NCI-H748 treated with DMSO at 0.1 percent for 48 hours (cell line): Measurements from ENCODE around the gene SLC22A14.
"Not testable (repeated sequence)": the region's sequence is repeated elsewhere in the genome, so short reads cannot be mapped to it uniquely, and the experiment has no call there.

ENCODE experiments used
- DNase-seq: peaks from one replicate; lab custom pipeline; 2025; lab: John Stamatoyannopoulos, UW

SLC22A14 gene

DNA sequence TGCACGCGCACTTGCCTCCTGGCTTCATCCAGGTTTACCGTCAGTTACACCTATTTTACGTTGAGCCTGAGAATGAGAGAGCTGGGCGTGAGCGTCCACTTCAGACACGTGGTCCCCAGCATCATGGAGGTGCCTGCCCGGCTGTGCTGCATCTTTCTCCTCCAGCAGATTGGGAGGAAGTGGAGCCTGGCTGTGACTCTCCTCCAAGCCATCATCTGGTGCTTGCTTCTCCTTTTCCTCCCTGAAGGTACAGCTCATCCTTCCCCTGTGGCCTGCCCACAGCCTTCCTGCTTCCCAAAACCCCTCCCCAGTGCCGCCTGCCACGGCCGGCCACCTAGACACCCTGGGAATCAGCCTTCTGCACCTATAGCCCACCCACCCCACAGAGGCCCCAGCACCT lies 31.6 kb downstream of the SLC22A14 start:
- no peak for DNase-seq

GRCh38 chr3:38314112-38314763 lies 32.1 kb downstream of the SLC22A14 start:
- DNase-seq: no peak

GRCh38 chr3:38314764-38315487 lies 32.8 kb downstream of the SLC22A14 start:
- DNase-seq: no peak

DNA sequence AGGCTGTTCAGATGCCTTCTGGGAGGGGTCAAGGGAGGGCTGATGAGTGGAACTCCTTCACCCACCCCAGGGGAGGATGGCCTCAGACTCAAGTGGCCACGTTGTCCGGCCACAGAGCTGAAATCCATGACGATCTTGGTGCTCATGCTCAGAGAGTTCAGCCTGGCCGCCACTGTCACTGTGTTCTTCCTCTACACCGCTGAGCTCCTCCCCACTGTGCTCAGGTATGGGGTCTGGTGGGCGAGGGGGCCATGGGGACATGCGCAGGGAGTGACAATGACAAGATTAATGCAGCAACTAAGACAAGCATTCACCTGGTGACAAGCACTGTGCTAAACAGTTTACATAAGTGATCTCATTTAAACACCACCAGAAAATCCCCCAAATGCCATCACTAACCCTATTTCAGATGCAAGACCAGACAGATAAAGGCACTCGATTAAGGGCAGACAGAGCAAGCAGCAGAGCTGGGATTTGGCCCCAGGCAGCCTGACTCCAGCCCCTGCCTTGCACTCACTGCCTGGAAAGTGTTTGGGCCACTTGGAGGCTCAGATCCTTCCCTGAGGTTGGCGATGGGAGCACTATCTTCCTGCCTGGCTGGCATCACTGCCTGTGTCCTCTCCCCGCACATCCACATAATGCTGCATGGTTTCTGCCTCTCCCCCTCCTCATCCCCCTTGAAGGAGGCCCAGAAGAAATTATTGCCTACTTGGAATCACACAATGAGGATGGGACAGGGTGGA lies 33.6 kb downstream of the SLC22A14 start:
- no peak for DNase-seq

GRCh38 chr3:38316356-38317191 lies 34.5 kb downstream of the SLC22A14 start:
- DNase-seq: no peak

- DNase-seq: no peak
Observed at GRCh38 chr3:38317192-38317759, 35.2 kb downstream of the SLC22A14 start.

DNA sequence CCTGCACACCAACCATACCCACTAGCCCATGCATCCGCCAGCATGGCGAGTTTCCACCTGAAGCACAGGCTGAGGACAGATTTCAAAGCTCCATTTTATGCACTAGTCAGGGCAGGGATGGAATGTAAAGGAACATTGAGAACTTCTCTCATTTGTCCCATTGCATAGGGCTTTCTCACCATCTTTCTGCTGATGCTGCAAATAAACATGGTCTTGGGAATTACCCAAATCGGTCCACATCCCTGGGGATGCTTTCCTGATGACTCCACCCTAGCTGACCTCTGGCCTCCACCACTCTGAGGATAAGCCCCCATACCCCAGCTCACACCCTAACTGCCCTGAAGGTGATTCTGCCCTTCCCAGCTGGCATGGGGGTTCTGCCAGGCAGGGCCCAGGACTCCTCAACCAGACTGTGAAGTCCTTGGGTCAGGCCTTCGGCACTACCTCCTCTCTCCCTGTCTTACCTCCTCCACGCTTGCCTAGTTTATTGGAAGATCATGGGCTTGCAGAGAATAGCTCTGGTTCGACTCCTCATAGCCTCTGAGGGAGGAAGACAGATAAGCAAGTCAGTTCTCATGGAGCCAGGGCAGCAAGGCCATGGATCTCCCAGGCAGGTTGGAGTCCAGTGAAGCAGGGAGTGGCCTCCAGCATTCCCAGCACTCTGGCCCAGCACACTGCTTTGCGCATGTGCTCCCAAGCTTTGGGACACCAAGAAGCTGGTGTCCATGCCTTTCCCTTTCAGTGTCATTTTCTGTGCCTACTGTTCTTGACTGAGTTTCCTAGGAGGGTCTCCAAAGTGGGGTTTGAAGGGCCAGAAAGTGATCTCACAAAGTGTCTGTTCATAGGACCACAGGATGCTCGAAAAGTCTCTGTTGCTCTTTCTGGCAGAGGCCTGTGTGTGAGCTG lies 36.9 kb downstream of the SLC22A14 start:
- no peak for DNase-seq

GRCh38 chr3:38320638-38321037 lies 38.5 kb downstream of the SLC22A14 start:
- DNase-seq: not testable (repeated sequence)

- DNase-seq: no peak
Observed at GRCh38 chr3:38323060-38323459, 41.0 kb downstream of the SLC22A14 start.

DNA sequence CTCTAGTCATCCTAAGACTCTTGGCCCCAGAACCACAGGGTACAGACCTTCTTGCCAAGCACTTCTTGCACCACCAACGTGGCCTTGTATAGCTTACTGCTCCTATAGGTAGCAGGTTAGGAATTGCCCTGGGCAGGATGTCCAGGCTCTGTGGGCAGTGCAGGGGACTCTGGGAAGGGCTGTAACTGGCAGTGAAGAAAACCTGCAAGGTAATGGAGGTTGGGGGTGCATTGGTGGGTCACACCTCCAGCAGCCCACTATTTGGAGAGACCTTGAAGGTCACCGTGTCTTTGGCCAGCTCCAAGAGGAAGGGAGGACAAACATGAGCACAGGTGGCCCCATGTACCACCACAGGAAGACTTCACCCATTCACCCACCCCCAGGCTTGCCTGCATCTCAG lies 43.2 kb downstream of the SLC22A14 start:
- DNase-seq: no peak

- DNase-seq: no peak
Observed at GRCh38 chr3:38327335-38328009, 45.4 kb downstream of the SLC22A14 start.

GRCh38 chr3:38331257-38332022 lies 49.3 kb downstream of the SLC22A14 start:
- no peak for DNase-seq

DNA sequence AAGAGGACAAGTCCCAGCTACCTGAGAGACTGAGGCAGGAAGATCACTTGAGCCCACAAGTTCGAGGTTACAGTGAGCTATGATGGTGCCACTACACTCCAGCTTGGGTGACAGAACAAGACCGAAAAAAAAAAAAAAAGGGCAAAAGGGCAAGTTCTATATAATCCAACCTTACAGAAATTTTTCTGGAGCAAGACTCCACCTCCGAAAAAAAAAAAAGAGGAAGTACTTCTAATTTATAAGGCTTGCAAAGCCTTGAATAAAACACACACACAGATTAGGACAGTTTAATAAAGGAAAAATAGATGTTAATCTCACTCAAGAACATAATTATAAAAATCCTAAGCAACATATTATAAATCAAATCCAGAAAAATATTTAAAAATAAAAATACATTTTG lies 50.1 kb downstream of the SLC22A14 start:
- DNase-seq: no peak

- DNase-seq: no peak
Observed at GRCh38 chr3:38334142-38335055, 52.3 kb downstream of the SLC22A14 start.

DNA sequence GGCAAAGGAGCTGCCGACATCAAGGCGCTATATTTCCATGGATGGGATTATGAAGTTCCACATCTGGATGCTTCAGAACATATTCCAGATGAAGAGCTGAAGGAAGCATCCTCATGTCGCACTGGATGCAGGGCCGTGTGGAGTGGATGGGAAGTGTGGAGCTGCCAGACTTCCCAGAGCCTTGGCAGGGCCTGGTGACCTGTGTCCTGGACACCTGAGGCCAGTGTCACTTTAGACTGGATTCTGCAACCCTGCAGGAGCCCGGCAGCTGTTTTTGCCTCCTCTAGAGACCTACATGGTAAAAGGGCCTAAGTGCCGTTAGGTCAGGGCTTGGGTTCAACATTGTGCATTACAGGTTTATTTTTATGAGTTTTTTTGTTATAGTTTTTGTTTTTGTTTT lies 53.2 kb downstream of the SLC22A14 start:
- no peak for DNase-seq

GRCh38 chr3:38337703-38338102 lies 55.6 kb downstream of the SLC22A14 start:
- no peak for DNase-seq

DNA sequence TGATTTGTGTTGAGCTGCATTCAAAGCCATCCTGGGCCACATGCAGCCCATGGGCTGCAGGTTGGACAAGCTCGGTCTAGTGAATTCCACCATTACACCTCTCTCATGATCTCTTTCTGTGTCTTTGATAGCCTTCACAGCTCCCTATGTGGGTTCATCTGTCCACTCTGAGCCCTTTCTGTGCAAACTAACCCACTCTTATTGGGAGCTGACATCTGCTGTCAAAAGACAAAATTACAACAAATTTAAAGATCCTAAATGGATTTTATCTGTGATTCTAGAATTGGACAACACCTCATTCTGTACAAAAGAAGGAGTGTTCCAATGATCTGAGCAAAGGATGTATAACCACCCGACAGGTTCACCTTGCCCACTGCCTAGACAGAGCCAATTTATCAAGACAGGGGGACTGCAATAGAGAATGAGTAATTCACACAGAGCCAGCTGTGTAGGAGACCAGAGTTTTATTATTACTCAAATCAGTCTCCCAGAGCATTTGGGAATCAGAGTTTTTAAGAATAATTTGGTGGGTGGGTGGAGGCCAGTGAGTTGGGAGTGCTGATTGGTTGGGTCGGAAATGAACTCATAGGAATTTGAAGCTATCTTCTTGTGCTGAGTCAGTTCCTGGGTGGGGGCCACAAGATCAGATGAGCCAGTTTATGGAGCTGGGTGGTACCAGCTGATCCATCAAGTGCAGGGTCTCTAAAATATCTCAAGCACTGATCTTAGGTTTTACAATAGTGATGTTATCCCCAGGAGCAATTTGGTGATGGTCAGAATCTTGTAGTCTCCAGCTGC lies 61.9 kb downstream of the SLC22A14 start:
- no peak for DNase-seq
